Esophagus squamous epithelium (tissue), 4 donors: ENCODE results near the gene TSPAN5.

Source experiments
- POLR2A ChIP-seq, 4 donors: fragments of 450-650 bp; IDR thresholded peaks; one replicate each; pipeline ENCODE4 v1.6.1; 2017; ENCODE audit warnings: antibody characterized with exemption in 4 of 4, mild to moderate bottlenecking in 4 of 4, moderate library complexity in 3 of 4
- TF ChIP-seq, protein P1 (sequence below), 6 experiments: fragments of 450-650 bp in 4 of 6; fragments of 200-600 bp in 2 of 6; sonication (generic) in 2 of 6; IDR thresholded peaks; one replicate each; pipeline ENCODE4 v1.5.1; 2016 to 2019; ENCODE audit warnings: antibody characterized with exemption in 6 of 6, mild to moderate bottlenecking in 4 of 6, moderate library complexity in 4 of 6

DNA sequence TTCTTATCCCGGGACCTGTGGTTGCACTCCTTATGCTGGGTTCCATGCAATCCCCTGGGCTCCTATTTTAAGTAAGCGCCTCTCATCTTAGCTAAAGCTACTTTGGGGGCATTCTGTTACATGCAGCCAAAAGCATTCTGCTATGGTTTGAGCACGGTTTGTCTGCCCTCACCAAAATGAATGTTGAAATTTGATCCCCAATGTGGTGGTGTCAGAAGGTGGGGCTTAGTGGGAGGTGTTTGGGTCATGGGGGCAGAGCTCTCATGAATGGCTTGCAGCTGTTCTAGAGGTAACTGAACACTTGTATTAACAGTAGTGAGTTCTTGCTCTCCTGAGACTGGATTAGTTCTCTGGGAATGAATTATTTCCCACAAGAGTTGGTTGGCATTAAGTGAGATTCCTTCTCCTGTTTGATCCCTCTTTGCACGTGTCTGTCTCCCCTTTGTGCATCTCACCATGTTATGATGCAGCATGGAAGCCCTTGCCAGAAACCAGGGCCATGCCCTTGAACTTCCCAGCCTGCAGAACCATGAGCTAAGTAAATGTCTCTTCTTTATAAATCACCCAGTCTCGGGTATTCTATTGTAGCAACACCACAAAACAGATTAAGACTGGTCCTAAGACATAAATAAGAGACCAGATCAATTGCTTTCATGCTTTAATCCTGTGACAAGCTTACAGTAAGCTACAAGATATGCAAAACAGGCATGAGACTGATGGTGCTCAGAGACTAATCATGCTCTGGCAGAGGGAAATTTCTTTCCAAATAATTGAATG, 141.8 kb downstream of the TSPAN5 start:
- TF ChIP-seq, protein P1, sequence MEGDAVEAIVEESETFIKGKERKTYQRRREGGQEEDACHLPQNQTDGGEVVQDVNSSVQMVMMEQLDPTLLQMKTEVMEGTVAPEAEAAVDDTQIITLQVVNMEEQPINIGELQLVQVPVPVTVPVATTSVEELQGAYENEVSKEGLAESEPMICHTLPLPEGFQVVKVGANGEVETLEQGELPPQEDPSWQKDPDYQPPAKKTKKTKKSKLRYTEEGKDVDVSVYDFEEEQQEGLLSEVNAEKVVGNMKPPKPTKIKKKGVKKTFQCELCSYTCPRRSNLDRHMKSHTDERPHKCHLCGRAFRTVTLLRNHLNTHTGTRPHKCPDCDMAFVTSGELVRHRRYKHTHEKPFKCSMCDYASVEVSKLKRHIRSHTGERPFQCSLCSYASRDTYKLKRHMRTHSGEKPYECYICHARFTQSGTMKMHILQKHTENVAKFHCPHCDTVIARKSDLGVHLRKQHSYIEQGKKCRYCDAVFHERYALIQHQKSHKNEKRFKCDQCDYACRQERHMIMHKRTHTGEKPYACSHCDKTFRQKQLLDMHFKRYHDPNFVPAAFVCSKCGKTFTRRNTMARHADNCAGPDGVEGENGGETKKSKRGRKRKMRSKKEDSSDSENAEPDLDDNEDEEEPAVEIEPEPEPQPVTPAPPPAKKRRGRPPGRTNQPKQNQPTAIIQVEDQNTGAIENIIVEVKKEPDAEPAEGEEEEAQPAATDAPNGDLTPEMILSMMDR (IDR thresholded peaks at IDR 0.05): no peak
- TF ChIP-seq POLR2A (IDR thresholded peaks at IDR 0.05): no peak
